Measurements from ENCODE around the gene RNF223.
A peak's percentile ranks its signal among the peaks of the same experiment; 100 is the strongest.

RNF223 gene

GRCh38 chr1:1119272-1119890, 45.3 kb upstream of the RNF223 start:
- DNase-seq (ENCODE audit: low read depth) = no peak
- no peak for TF ChIP-seq CTCF (IDR thresholded peaks at IDR 0.05; ENCODE audit: low read depth, low read length, missing control alignments)
- no peak overlapping the region for H3K4me3 ChIP-seq (ENCODE audit: low read depth, low read length)
- in situ Hi-C loops (cut with HindIII; ENCODE audit: low sequenced_read_pairs) = no loop called here

GRCh38 chr1:1118876-1119220, 44.7 kb upstream of the RNF223 start:
- no peak for TF ChIP-seq CTCF (IDR thresholded peaks at IDR 0.05; ENCODE audit: low read depth, low read length, missing control alignments)
- no peak overlapping the region for H3K4me3 ChIP-seq (ENCODE audit: low read depth, low read length)
- no peak for DNase-seq (ENCODE audit: low read depth)
- in situ Hi-C loops (cut with HindIII; ENCODE audit: low sequenced_read_pairs) = no loop called here

GRCh38 chr1:1118011-1118875, 44.1 kb upstream of the RNF223 start:
- no peak overlapping the region for H3K4me3 ChIP-seq (ENCODE audit: low read depth, low read length)
- TF ChIP-seq CTCF (IDR thresholded peaks at IDR 0.05; ENCODE audit: low read depth, low read length, missing control alignments) = no peak
- DNase-seq (ENCODE audit: low read depth) = no peak
- in situ Hi-C loops (cut with HindIII; ENCODE audit: low sequenced_read_pairs) = no loop called here

DNA sequence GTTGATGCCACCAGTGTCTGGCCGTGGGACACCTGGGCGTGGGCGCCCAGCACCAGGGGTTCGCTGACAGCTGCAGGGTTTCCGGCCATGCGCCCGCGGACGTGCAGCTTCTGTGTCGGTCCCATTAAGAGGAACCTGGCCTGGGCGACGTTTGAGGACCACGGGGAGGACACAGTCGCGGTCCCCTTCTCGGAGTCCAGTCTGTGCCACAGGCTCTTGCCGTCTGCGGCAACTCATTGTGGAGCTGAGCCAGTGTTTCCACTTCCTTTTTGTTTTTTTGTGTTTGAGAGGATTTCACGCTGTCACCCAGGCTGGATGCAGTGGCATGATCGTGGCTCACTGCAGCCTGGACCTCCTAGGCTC, 43.3 kb upstream of the RNF223 start:
- in situ Hi-C loops (cut with HindIII; ENCODE audit: low sequenced_read_pairs) = no loop called here
- no peak for TF ChIP-seq CTCF (IDR thresholded peaks at IDR 0.05; ENCODE audit: low read depth, low read length, missing control alignments)
- no peak for DNase-seq (ENCODE audit: low read depth)
- H3K4me3 ChIP-seq (ENCODE audit: low read depth, low read length) = no peak overlapping the region

- peak overlapping the region; percentile 65 for H3K4me3 ChIP-seq (ENCODE audit: low read depth, low read length)
- TF ChIP-seq CTCF (IDR thresholded peaks at IDR 0.05; ENCODE audit: low read depth, low read length, missing control alignments) = no peak
- in situ Hi-C loops (cut with HindIII; ENCODE audit: low sequenced_read_pairs) = no loop called here
- no peak for DNase-seq (ENCODE audit: low read depth)
These were observed 42.8 kb upstream of the RNF223 start for GRCh38 chr1:1116701-1117468.

- peak within 1 kb of the TSS; percentile 65 for H3K4me3 ChIP-seq (ENCODE audit: low read depth, low read length)
- DNase-seq (ENCODE audit: low read depth) = peak; percentile 95
- in situ Hi-C loops (cut with HindIII; ENCODE audit: low sequenced_read_pairs) = no loop called here
- TF ChIP-seq CTCF (IDR thresholded peaks at IDR 0.05; ENCODE audit: low read depth, low read length, missing control alignments) = no peak
These were observed 41.9 kb upstream of the RNF223 start, which contains the start of gene C1orf159 for GRCh38 chr1:1115786-1116700. Gene C1orf159, minus strand, starts transcription at chr1:1116089. Its CDS starts 24,546 bp downstream, at chr1:1091543.

All from astrocyte of the cerebellum (primary cell).